T-helper 1 cell treated with Interleukin-12 subunit alpha and Interleukin-12 subunit beta and Interleukin-4 antibody, amounts not matched to agents 30 ng/mL and 1 ng/mL, for 36 hours (primary cell): ENCODE measurements around the gene DOCK11. TPM values are rescaled to one million over a fixed set of nuclear protein-coding genes. Genes with fewer than 3 reads are reported as not detected.

Source experiments
- intact Hi-C: fragments of 100-400 bp; cut with micrococcal nuclease; formaldehyde crosslinking; loops from one replicate; pipeline ENCODE4 v1.15.1; 2024
- total RNA-seq: library from RNA; stranded (reverse); gene quantifications from 2 replicates; pipeline ENCODE4 v1.2.3, GENCODE V29; 2022

The DOCK11 gene
- total RNA-seq, 1 donor from 2014 or later = 61.8 TPM

- intact Hi-C loops = no loop called here
Observed at GRCh38 chrX:118499295-118499694, 3.7 kb downstream of the DOCK11 start.

GRCh38 chrX:118502161-118502789 lies 6.7 kb downstream of the DOCK11 start:
- intact Hi-C loops = loop anchor here (1.0 kb wide), 2 partner anchors 26 to 34 kb away; no protein-coding TSS in a partner anchor

GRCh38 chrX:118503260-118504041 lies 7.8 kb downstream of the DOCK11 start:
- intact Hi-C loops = no loop called here

GRCh38 chrX:118504581-118504980 lies 9.0 kb downstream of the DOCK11 start:
- intact Hi-C loops = no loop called here

GRCh38 chrX:118506805-118507480 lies 11.3 kb downstream of the DOCK11 start:
- intact Hi-C loops = no loop called here

GRCh38 chrX:118507766-118508165 lies 12.2 kb downstream of the DOCK11 start:
- intact Hi-C loops = no loop called here

- intact Hi-C loops = no loop called here
Observed at GRCh38 chrX:118508221-118508620, 12.6 kb downstream of the DOCK11 start.

- intact Hi-C loops = no loop called here
Observed at GRCh38 chrX:118508635-118509034, 13.0 kb downstream of the DOCK11 start.

- intact Hi-C loops = no loop called here
Observed at GRCh38 chrX:118510111-118510510, 14.5 kb downstream of the DOCK11 start.

- intact Hi-C loops = no loop called here
Observed at GRCh38 chrX:118513120-118513898, 17.7 kb downstream of the DOCK11 start.

GRCh38 chrX:118519411-118520215 lies 24.0 kb downstream of the DOCK11 start:
- intact Hi-C loops = loop anchor here (10.0 kb wide), 1 partner anchor 715 kb away; the partner anchor contains the start of gene PGRMC1

GRCh38 chrX:118520216-118521206 lies 24.9 kb downstream of the DOCK11 start:
- intact Hi-C loops = loop anchor here (10.0 kb wide), 1 partner anchor 714 kb away; the partner anchor contains the start of gene PGRMC1

- intact Hi-C loops = loop anchor here (10.0 kb wide), 1 partner anchor 713 kb away; the partner anchor contains the start of gene PGRMC1
Observed at GRCh38 chrX:118521435-118521834, 25.8 kb downstream of the DOCK11 start.

GRCh38 chrX:118522230-118522926 lies 26.8 kb downstream of the DOCK11 start:
- intact Hi-C loops = loop anchor here (2.0 to 10.0 kb wide), 2 partner anchors 14 to 712 kb away; partner anchors contain the start of gene PGRMC1

- intact Hi-C loops = loop anchor here (2.0 to 10.0 kb wide), 2 partner anchors 13 to 711 kb away; partner anchors contain the start of gene PGRMC1
Observed at GRCh38 chrX:118523920-118524319, 28.3 kb downstream of the DOCK11 start.

GRCh38 chrX:118524344-118524743 lies 28.7 kb downstream of the DOCK11 start:
- intact Hi-C loops = loop anchor here (10.0 kb wide), 1 partner anchor 710 kb away; the partner anchor contains the start of gene PGRMC1

GRCh38 chrX:118525174-118525730 lies 29.6 kb downstream of the DOCK11 start:
- intact Hi-C loops = loop anchor here (10.0 kb wide), 1 partner anchor 710 kb away; the partner anchor contains the start of gene PGRMC1

- intact Hi-C loops = loop anchor here (10.0 kb wide), 1 partner anchor 709 kb away; the partner anchor contains the start of gene PGRMC1
Observed at GRCh38 chrX:118526149-118526548, 30.5 kb downstream of the DOCK11 start.
